Islet of Langerhans (tissue), 1 donor: ENCODE results near the gene ZNF778.

Source experiments
- FAIRE-seq: peaks from one replicate; lab custom pipeline; 2011; peaks lifted over from hg19 to GRCh38; lab: Jason Lieb, UNC

Gene ZNF778

GRCh38 chr16:89194340-89195311, 22.9 kb upstream of the ZNF778 start:
- no peak for FAIRE-seq

DNA sequence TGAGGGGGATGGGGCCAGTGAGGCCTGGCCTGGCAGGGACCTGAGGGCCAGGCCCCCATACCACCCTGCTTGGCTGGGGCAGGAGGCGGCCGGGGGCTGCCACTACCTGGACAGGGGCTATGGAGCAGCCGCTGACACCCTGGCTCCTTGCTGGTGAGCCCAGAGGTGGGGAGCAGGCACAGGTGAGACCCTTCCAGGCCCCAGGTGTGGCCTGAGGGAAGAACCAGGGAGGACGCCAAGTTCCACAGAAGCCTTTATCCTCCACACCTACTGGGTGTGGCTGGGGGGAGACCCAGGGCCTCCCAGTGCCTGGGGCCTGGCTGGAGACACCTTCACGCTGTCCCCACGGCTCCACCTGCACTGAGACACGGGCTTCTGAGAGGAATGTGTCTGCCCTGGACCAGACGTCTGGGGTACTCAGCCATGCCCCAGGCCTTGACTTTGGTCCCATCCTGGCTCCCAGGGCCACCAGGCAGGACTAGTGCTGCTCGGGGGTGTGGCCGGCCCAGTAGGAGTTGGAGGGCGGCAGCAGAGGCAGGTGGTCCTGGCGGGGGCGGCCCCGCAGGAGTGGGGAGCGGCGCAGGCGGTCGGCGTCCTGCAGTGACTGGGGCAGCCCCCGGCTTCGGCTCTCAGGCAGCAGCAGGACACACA, 21.9 kb upstream of the ZNF778 start:
- no peak for FAIRE-seq

DNA sequence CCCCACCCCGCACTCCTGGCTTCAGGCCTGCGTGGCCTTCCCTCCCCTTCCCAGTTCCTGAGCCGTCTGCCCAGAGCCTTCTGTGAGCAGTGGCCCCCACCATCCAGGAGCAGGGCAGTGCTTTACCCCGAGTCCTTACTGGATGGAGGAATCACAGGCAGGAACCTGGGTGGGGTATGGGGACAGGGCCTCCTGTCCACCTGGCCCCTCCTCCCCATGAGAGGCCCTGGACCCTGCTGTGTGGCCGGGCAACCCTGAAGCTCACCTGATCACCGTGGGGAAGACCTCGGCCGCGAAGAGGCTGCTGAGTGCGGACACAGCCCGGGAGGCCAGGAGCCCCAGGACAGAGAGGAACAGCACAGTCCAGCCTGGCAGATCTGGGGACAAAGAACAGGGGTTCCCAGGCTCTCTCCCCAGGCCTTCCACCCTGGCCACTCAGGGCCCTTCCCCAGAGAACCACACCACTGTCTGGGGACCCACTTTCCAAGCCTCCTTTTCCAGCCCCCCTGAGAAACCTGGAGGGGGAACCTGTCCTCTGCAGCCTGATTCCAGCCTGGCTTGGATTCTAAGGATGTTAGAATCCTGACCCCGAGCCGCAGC, 20.4 kb upstream of the ZNF778 start:
- FAIRE-seq, result no peak

DNA sequence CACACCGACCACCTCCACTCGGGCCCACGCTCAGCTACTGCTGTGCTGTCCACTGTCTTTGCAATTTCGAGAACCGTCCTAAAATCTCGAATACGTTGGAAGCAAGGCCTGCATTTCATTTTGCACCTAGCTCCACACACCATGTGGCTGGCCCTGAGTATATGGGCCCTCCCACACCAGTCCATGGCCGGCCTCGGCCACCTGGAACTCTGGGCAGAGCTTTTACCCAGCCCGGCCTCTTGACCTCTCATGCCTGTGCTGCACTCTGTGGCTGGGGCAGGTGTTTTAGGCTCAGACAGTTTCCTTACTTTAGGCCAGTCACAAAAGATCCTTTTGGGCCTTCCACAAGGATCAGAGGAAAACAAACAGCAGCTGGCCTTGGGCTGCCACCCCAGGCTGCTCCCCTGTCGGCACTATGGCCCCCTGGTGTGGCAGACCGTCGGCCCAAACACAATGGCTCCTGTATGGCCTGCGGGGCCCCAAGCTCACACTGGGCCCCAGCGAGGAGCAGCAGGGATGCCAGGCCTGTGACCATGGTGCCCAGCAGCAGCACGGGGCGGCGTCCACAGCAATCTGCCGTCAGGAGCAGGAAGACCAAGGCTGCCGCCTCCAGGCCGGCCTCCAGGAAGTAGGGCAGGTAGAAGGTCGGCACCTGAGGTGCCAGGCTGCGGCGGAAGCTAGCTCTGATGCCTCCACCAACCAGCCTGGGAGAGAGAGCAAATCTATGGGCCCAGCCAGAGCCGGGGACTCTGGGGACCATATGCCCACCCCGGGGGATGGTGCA, 19.7 kb upstream of the ZNF778 start:
- no peak for FAIRE-seq

DNA sequence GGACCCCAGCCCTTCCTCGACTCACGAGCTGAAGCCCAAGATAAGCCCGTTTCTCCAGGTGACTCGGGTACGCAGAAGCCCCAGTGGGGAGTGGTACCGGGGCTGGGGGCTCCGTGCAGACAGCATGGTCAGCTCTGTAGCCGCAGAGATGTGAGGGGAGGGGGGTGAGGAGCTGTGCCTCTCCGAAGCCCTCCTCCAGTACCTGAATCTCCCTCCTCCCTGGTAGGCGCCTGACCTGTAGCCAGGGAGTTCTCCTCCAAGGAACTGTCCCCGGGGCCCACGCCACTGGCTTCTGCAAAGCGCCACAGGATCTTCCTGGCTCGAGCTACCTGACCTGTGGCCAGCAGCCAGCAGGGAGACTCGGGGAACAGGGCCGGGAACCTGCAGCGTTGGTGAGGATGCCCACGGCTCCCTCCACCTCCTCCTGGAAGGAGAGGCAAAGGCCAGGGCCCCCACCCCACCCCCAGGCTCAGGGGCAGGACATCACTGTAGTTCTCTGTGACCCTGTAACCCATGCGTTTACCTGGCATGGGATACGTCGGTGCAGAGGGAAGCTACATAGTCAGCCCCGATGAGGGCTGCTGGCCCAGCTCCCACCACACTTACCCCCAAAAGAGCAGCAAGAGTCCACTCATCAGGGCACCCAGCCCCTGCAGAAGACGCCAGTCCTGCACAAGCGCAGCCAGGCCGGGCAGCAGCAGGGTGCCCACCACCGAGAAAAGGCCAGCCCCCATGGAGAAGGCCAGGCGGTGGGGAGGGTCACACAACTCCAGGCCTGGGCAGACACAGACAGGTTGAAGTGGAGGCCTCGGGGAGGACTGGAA, 18.9 kb upstream of the ZNF778 start:
- no peak for FAIRE-seq

DNA sequence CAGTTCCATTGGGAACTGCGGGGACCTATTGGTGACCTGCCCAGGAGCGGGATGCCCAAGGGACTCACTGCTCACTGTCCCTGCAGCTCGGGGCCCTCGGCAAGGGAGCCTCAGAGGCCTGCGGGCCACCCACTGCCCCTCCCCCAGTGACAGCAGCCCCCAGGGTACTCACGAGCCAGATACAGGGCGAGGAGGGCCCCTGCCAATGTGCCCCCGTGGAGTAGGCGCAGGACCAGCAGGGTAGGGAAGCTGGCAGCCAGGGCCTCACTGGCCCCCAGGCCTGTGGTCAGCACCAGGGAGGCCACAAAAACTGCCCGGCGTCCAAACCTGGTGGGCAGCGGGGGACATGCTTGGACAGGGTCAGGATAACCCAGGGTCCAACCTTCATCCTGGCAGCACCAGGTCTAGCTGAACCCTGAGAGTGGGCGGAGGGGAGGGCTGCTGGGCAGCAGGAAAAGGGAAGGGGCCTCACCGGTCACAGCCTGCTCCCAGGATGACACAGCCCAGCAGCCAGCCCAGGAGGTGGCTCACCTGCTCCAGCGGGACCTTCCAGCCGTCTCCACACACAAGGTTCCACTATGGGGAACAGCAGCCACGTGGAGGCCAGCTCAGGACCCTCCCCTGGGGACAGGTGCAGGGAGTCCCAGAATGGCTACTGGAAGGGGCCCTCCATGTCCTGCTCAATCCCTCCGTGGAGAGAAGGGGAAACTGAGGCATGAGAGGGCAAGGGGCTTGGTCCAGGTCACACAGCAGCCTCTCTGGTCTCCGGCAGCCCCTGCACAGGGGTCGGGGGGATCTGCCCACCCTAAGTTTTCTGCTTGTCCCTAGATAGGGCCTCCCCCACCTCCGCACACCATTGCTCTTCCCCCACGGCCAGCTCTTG, 18.0 kb upstream of the ZNF778 start:
- no peak for FAIRE-seq

- FAIRE-seq, result no peak
Measured at GRCh38 chr16:89200124-89200849, 17.2 kb upstream of the ZNF778 start, which contains the start of gene SLC22A31. Gene SLC22A31, minus strand, starts transcription at chr16:89200537. Its CDS starts 36 bp downstream, at chr16:89200501.

DNA sequence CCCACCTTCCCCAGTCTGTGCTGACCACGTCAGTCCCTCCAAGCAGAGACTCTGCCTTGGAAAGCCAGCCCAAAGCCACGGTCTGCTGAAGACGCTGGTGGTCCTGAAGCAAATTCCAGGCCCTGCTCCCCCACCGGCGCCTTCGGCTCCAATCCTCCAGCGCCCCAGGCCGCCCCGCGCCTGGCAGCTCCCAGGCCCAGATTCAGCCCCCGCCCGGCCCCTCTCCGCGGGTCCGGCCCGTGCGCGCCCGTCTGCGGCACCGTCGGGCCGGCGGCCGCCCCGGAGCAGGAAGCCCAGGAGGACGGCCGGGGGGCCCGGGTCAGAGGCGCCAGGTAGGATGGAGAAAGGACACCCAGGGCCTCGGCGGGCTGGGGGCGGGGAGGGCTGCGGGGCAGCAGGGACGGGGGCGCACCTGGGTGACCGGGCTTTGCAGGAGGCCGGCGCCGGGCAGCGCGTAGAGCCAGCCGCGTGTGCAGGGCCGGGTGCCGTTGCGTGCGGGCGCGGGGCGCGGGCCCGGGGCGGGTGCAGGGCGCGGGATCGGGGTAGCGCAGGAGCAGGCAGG, 16.6 kb upstream of the ZNF778 start:
- FAIRE-seq, result no peak

DNA sequence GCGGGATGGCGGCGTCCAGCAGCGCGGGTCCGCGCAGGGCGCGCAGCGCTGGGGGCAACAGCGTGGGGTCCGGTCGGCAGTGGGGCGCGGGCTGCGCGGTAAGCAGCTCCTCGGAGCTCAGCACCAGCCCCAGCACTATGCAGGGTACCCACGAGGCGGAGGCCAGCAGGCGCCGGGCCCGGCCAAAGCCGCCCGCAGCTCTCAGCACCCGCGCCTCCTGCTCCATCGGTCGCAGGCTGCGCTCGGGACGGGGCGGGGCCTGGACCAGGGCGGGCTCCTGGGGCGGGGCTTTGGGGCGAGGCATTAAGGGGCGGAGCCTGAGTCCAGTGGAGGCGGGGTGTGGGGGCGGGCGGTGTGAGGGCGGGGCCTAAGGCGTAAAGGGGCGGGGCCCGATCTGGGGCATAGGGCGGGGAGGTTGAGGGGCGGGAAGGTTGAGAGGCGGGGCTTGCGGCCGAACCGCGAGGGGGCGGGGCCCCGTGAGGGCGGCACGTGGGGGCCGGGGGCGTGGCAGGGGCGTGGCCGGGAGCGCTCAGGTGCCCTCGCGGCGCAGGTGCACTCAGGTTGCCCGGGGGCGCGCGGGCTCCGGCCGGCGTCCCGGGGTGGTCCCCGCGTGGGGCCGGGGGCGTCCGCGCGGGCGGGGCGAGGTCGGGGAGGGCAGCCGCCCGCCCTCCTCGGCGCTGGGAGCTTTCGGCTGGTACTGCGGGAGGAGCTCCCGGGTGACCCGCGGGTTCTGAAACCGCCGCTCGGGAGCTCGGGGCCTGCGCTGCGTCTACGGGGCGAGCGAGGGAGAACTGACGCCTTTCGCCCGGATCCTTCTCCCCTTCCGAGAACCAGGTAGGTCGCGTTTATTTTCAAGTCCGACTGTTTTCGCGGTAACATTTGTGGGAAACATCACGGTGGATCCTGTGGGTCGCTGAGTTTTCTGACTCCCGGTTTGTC, 15.8 kb upstream of the ZNF778 start:
- FAIRE-seq, result no peak

GRCh38 chr16:89202422-89203215, 14.9 kb upstream of the ZNF778 start:
- FAIRE-seq, result no peak

DNA sequence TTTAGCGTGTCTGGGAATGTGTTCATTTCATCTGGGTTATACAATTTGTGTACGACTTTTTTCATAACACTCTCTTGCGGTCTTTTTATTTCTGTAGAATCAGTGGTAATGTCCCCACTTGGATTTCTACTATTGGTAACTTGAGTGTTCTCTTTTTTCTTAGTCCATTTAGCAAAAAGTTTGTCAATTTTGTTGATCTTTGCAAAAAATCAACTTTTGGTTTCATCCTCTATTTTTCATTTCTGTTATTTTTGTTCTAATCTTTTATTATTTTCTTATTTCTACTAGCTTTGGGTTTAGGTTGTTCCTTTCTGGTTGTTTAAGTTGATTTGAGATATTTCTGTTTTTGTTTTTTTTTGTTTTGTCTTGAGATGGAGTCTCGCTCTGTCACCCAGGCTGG, 9.5 kb upstream of the ZNF778 start:
- FAIRE-seq, result no peak

DNA sequence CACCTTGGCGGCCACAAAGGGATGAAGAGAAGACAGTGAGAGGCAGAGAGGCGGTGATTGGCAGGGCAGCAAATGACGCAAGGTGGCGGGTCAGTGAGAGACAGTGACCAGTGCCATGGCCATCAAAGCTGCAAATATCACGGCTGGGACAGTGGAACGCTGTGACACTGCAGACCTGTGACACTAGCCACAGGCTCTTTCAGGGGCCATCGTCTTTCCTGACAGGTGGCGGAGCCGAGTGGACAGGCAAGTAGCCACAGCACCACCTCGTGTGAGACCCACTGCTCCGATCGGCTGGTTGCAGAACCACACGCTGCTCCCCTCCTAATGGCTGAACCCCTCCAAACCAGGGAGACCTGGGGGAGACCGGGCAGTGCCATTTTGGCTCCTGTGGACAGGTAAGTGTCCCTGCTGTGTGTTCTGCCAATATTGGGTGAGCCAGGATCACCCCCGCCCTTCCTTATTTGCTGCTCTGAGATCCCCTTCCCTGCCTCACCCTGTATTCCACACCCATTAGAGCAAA, 7.9 kb upstream of the ZNF778 start:
- no peak for FAIRE-seq

DNA sequence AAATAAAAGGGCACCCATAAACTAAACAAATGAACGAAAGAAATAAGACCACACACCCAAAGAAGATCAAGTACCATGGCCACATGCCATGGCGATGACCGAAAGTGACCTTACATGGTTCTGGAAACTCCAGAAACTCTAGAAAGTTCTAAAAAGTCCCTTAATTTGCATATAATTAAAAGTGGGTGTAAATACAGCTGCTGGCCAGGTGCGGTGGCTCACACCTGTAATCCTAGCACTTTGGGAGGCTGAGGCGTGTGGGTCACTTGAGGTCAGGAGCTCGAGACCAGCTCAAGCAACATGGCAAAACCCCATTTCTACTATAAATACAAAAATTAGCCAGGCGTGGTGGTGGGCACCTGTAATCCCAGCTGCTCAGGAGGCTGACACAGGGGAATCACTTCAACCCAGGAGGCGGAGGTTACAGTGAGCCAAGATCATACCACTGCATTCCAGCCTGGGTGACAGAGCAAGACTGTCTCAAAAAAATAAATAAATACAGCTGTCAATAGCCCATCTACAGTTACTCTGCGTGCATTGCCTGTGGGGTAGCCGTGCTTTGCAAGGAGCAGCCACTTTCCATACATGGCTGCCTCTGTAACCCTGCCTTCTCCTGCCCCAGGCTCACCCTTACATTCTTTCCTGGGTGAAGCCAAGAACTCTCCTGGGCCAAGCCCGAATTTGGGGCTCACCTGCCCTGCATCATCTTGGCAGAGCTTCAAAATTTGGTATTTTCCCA, 7.2 kb upstream of the ZNF778 start:
- no peak for FAIRE-seq

DNA sequence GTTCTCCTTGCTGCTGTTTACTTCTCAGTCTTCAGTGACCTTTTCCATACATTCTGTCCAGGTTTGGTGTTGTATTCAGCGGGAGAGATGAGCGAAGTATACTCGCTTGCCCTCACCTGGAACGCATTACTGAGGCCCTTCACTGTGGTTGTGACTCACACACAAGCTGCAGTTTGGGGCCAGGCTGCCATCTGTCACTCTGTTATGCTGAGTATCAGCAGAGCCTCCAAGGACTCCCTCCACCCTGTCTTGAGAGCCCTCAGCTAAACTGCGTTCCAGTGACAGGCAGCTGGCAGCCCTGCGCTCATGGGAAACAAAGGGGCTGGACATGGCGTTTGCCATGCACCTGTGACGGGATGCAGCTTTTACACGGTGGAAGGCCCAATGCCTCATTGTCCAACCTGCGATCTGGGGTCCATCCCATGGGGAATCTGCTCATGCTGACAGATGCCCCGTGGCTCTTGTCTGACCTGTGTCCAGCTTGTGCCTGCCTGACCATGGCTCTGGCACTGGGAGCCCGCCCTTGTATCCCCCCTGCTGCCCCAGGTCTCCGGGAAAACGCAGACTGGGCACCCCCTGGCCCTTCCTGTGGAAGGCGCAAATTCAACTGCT, 6.5 kb upstream of the ZNF778 start:
- no peak for FAIRE-seq

DNA sequence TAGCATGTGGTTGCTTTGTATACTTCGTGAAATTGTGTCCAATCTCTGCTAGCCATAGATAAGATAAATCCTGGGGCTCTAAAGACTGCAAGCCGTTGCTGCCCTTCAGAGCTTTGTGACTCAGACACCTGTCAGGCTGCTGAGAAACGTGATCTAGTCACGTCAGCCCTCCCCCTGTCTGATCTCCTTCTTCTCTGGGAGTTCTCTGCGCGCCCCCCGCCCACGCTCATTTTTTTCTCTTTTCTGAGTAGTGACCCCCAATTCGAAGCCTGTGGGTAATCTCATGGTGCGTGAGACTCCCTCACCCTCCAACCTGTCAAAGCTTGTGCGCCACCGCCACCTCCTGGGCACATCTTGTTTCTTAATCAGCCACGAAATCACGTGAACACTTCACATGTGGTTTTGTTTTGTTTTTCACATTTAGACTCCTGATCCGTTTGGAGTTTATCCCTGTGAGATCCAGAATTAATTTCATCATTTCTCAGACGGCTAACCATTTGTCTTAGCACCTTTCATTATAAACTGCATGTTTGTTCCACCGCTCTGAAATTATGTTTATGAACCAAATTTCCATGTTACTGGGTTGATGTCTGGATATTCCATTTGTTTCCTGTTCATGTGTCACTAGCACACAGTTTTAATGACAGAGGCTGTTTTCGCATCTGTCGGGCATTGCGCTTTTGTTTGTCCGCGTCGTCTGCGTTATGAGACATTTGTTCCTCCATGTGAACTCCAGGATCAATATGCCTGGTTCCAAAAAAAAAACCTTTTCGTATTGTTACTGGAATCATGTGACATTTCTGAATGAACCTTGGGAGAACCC, 977 bp upstream of the ZNF778 start:
- peak; percentile 93 for FAIRE-seq
